HG03460 (cell line): Measurements from ENCODE around the gene RIPOR3.
"Not testable (repeated sequence)": the region's sequence is repeated elsewhere in the genome, so short reads cannot be mapped to it uniquely, and the experiment has no call there.

Source experiments
- ATAC-seq: cut with Tn5 transposase; IDR thresholded peaks from one replicate; pipeline ENCODE4 v1.9.1; 2021; ENCODE audit not compliant: unreplicated experiment

Gene RIPOR3

DNA sequence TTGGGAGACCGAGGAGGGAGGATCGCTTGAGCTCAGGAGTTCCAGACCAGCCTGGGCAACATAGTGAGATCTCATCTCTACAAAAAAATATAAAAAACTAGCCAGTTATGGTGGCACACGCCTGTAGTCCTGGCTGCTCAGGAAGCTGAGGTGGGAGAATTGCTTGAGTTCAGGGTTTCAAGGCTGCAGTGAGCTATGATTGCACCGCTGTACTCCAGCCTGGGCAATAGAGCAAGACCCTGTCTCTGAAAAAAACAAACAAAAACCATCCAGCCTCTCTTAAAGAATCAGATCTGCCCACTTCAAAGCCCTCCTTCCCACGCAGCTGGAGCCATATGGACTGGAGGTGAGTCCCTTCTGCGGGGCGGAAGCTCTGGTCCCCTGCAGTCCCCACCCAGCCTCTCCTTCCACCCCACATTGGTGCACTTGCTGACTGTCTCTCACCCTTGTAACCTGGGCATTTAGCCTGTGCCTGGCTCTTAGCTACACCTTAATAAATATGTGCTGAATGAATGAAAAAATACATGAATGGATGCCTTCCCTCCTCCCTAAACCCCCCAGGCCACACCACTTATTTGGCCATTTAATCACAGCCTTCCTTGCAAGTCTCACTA is 32.9 kb upstream of the RIPOR3 start:
- no peak for ATAC-seq

DNA sequence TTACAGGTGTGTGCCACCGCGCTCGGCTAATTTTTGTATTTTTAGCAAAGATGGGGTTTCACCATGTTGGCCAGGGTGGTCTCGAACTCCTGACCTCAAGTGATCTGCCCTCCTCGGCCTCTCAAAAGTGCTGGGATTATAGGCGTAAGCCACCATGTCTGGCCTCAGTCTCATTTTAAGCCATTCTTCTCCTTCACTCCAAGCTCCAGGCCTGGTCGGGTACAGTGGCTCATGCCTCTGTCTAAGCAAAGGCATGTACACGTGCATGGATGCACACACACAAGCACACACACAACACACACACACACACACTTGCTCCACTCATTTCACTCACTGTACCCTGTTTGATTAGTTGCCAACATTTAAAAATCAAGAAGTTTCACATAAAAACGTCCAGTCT is 32.3 kb upstream of the RIPOR3 start:
- ATAC-seq = no peak

GRCh38 chr20:50722424-50723155 is 31.2 kb upstream of the RIPOR3 start:
- ATAC-seq = no peak

GRCh38 chr20:50721881-50722281 is 30.5 kb upstream of the RIPOR3 start:
- ATAC-seq = no peak

DNA sequence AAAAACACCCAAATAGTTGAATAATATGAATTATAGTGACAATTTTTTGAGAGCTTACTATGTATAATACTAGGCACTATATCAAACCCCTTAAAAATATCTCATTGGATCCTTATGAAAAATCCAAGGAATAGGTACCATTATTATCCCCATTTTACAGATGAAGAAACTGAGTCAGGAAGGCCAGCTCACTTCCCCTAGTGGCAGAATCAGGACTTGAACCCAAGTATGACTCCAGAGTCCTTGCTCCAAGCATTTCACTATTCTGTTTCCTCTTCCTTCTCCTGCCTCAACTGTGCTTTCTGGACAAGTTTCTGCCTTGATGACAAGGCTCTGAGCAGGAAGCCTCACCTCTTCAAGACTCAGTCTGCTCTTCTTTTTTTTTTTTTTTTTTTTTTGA is 29.2 kb upstream of the RIPOR3 start:
- ATAC-seq = no peak

DNA sequence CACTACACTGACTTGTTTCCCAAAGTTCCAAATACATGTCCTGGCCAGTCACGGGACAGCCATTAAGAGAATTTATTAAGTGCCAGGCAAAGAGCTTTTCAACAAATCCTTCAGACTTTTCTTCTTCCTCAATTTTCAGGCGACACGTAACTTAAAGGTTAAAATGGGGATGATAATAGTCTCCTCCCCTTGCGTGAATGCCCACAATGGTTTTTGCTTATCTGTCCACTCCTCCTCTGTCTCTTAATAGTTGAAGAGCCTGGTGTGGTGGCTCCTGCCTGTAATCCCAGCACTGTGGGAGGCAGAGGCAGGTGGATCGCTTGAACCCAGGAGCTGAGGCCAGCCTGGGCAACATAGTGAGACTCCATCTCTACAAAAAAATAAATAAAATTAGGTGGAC is 28.7 kb upstream of the RIPOR3 start:
- ATAC-seq = no peak

GRCh38 chr20:50719328-50719727 is 28.0 kb upstream of the RIPOR3 start:
- no peak for ATAC-seq

DNA sequence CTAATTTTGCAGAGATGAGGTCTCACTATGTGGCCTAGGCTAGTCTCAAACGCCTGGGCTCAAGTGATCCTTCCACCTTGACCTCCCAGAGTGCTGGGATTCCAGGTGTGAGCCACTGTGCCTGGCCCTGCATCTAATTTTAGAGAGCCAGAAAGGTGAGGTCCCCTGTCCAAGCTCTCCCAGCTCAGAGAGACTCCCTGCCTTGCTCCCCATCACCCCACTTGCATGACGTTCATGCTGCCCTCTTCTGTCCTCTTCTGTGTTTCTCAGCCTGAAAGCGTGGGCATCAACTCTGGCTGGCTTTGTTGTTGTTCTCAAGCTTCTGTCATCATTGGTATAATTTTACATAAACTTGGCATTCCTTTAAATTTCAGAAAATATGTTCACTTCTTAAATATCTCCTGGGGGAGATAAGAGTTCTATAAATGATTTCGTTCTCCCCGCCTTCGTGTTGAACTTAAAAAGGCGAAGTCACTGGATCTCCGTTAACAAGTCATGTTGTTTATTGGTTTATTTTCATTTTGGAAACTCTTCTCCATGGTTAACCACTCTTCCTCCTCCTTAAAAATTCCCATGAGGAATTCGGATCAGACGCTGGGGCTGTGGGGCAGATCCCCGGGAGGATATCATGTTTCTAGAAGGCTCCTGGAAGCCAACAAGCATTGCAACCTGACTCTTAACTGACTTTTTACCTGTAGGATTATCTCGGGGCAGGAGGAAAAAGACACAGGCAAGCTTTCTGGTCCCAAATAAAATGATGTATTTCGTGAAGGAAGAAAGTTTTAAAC is 26.8 kb upstream of the RIPOR3 start:
- ATAC-seq = no peak

DNA sequence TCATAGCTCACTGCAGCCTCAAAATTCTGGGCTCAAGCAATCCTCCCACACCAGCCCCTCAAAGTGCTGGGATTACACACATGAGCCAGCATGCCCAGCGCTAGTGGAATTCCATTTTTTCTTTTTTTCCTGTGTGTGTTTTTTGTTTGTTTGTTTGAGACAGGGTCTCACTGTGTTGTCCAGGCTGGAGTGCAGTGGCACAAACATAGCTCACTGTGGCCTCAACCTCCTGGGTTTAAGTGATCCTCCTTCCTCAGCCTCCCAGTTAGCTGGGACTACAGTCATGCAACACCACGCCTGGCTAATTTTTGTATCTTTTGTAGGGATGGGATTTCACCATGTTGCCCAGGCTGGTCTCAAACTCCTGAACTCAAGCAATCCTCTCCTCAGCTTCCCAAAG is 26.0 kb upstream of the RIPOR3 start:
- ATAC-seq = no peak

DNA sequence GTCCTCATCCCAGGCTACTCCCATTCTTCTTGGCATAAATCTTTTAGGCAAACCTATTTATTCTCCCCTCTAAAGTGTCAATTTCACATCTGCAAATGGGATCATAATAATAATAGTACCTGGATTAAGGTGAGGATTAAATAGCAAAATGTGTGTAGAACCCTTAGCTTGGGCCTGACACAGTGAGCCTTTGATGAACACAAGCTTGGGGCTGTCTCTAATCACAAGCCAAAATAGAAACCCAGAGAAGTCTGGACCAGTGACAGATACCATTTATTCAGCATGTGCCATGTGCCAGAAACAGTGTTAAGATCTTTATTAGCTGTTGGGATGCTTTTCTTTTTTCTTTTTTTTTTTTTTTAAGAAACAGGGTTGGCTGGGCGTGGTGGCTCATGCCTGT is 25.2 kb upstream of the RIPOR3 start:
- ATAC-seq = no peak

- ATAC-seq = no peak
Measured at GRCh38 chr20:50715694-50716093, 24.4 kb upstream of the RIPOR3 start.

- not testable (repeated sequence) for ATAC-seq
Measured at GRCh38 chr20:50714426-50714825, 23.1 kb upstream of the RIPOR3 start.

- no peak for ATAC-seq
Measured at GRCh38 chr20:50713657-50714101, 22.3 kb upstream of the RIPOR3 start.

DNA sequence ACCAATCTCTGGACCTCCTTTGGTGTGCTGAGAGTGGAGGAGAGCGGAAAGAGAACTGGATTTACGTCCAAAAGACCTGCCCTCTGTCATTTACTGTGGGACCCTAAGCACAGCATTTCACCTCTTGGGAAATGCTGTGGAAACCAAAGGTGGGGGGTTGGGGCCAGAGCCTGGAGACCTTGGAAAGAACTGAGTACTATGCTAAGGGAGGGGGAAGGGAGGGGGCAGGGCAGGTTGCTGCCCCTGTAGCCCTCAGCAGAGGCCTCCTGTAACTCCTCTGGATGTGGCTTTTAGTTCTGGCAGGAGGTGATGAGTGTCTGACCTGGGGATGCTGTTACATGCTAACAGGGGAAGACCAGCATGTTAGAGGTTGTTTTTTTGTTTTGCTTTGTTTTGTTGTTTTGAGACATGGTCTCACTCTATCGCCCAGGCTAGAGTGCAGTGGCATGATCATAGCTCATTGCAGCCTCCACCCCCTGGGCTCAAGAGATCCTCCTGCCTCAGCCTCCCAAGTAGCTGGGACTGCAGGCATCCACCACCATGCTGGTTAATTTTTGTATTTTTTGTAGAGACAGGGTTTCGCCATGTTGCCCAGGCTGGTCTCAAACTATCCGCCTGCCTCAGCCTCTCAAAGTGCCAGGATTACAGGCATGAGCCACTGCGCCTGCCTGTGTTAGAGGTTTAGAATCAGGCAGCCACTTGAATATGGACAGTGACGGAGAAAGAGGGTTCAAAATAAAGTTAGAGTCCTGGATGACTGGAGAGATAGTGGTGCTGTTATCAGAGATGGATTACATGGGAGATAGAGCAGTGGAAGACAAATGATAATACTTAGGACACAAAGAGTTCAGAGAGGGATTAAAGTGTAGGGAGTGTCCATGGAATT is 21.7 kb upstream of the RIPOR3 start:
- ATAC-seq = no peak

GRCh38 chr20:50711113-50711825 is 19.9 kb upstream of the RIPOR3 start:
- ATAC-seq = no peak

DNA sequence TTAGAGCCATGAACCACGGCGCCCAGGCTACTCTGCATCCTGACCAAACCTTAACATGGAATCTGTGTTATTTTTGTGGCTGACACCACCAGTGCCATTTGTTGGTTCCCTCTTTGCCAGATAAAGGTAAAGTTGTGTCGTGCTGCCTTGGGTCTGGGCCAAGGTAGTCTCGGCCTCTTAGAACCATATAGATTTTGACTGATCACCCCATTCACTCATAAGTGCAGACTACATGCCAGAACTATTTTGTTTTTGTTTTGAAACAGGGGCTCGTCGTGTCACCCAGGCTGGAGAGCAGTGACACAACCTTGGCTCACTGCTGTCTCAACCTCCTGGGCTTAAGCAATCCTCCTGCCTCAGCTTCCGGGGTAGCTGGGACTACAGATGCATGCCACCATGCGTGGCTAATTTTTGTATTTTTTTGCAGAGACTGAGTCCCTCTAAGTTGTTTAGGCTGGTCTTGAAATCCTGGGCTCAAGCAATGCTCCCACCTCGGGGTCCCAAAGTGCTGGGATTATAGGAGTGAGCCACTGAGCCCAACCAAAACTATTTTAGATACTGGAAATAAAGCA is 19.2 kb upstream of the RIPOR3 start:
- ATAC-seq = no peak

GRCh38 chr20:50709636-50709973 is 18.3 kb upstream of the RIPOR3 start:
- no peak for ATAC-seq

GRCh38 chr20:50708845-50709635 is 17.7 kb upstream of the RIPOR3 start:
- no peak for ATAC-seq

DNA sequence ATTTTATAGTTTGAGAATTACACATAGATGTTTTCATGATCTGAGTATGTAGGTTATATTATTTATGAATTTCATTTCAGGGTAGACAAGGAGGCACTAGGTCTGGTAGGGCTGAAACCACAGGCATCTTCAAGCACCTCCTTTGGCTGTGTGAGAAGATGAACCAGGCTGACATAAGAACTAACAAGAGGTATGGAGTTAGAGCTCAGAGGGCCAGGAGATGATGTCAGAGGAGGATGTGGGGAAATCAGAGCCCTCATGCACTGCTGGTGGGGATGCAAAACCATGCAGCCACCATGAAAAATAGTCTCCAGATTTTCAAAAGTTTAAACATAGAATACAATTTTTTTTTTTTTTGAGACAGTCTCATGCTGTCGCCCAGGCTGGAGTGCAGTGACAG is 13.6 kb upstream of the RIPOR3 start:
- ATAC-seq = no peak
